Erythroblast (primary cell): ENCODE results near the gene KRT83.

Experiments used
- DNase-seq, 2 experiments: peaks; one replicate each; lab custom pipeline; 2025; lab: John Stamatoyannopoulos, UW
- GATA1 ChIP-seq: IDR thresholded peaks from 2 replicates; pipeline ENCODE4 v1.6.1; 2011; ENCODE audit warnings: low read depth, mild to moderate bottlenecking, control low read depth, low read length, moderate library complexity
- POLR2A ChIP-seq: IDR thresholded peaks from 2 replicates; pipeline ENCODE4 v1.6.1; 2011; ENCODE audit warnings: mild to moderate bottlenecking, low read length

Gene KRT83

GRCh38 chr12:52333321-52333720, 12.1 kb upstream of the KRT83 start:
- TF ChIP-seq POLR2A: no peak
- no peak for TF ChIP-seq GATA1
- DNase-seq: no peak

- TF ChIP-seq GATA1 (no peak), POLR2A (no peak)
- no peak for DNase-seq
Measured at GRCh38 chr12:52332381-52332780, 11.2 kb upstream of the KRT83 start.

GRCh38 chr12:52331833-52332232, 10.6 kb upstream of the KRT83 start:
- TF ChIP-seq POLR2A: no peak
- no peak for TF ChIP-seq GATA1
- no peak for DNase-seq

GRCh38 chr12:52331039-52331438, 9.8 kb upstream of the KRT83 start:
- no peak for TF ChIP-seq POLR2A
- DNase-seq: no peak

GRCh38 chr12:52327830-52328500, 6.8 kb upstream of the KRT83 start:
- no peak for DNase-seq

GRCh38 chr12:52327052-52327829, 6.0 kb upstream of the KRT83 start:
- no peak for TF ChIP-seq GATA1
- no peak for TF ChIP-seq POLR2A
- DNase-seq: peak; percentile 61 to 72

More at GRCh38 chr12:52327830-52328500, 6.8 kb upstream of the KRT83 start:
- TF ChIP-seq POLR2A (no peak), GATA1 (no peak)

- TF ChIP-seq GATA1: no peak
- no peak for TF ChIP-seq POLR2A
- no peak for DNase-seq
Measured at GRCh38 chr12:52324153-52324444, 2.9 kb upstream of the KRT83 start.

- no peak for TF ChIP-seq POLR2A
- TF ChIP-seq GATA1: no peak
- no peak for DNase-seq
Measured at GRCh38 chr12:52323416-52324152, 2.4 kb upstream of the KRT83 start.

- TF ChIP-seq POLR2A: no peak
- TF ChIP-seq GATA1: no peak
- no peak for DNase-seq
Measured at GRCh38 chr12:52323001-52323400, 1.8 kb upstream of the KRT83 start.

- DNase-seq: no peak
- TF ChIP-seq POLR2A (no peak), GATA1 (no peak)
Measured at GRCh38 chr12:52322069-52322468, 871 bp upstream of the KRT83 start.

GRCh38 chr12:52321418-52321817, 220 bp upstream of the KRT83 start:
- no peak for DNase-seq
- no peak for TF ChIP-seq GATA1
- no peak for TF ChIP-seq POLR2A

GRCh38 chr12:52319097-52319496, 2.1 kb downstream of the KRT83 start:
- TF ChIP-seq POLR2A (no peak), GATA1 (no peak)
- DNase-seq: no peak

- no peak for DNase-seq
- TF ChIP-seq POLR2A (no peak), GATA1 (no peak)
Measured at GRCh38 chr12:52318241-52318990, 2.8 kb downstream of the KRT83 start.
